OCI-LY3 (cell line): Measurements from ENCODE around the gene RTN4RL2.

Source experiments
- H2AFZ ChIP-seq: fragments of 200-600, 300-600 bp; shearing (Covaris generic); 2 replicates; pipeline ENCODE4 v1.6.0; 2014; ENCODE audit warnings: antibody characterized with exemption, low read depth, low read length
- H3K27ac ChIP-seq: fragments of 200-600, 300-600 bp; sonication (generic); 2 replicates; pipeline ENCODE4 v1.5.1; 2014; ENCODE audit warnings: mild to moderate bottlenecking, low read length, moderate library complexity, mixed read lengths
- H3K27me3 ChIP-seq: fragments of 200-600, 300-600 bp; sonication (generic); 2 replicates; pipeline ENCODE4 v1.6.1; 2014; ENCODE audit warnings: low read depth, low read length, mixed read lengths
- H3K36me3 ChIP-seq: fragments of 200-600, 300-600 bp; sonication (generic); replicated peaks from 2 replicates; pipeline ENCODE3; 2014; ENCODE audit warnings: low read depth, low read length, mixed read lengths
- H3K4me1 ChIP-seq: fragments of 300-600, 200-600 bp; sonication (generic); 2 replicates; pipeline ENCODE4 v1.6.1; 2014; ENCODE audit warnings: low read length, mixed read lengths
- H3K4me2 ChIP-seq: fragments of 200-600, 300-600 bp; sonication (generic); 2 replicates; pipeline ENCODE4 v1.6.1; 2014; ENCODE audit warnings: low read length, mixed read lengths
- H3K4me3 ChIP-seq: fragments of 300-600, 200-600 bp; sonication (generic); 2 replicates; pipeline ENCODE4 v1.5.1; 2014; ENCODE audit warnings: antibody characterized with exemption, mild to moderate bottlenecking, low read length, moderate library complexity
- H3K79me2 ChIP-seq: fragments of 300-600, 200-600 bp; shearing (Covaris generic); 2 replicates; pipeline ENCODE4 v1.6.1; 2014; ENCODE audit warnings: mild to moderate bottlenecking, low read length, mixed read lengths
- H3K9ac ChIP-seq: fragments of 300-600, 200-600 bp; shearing (Covaris generic); 2 replicates; pipeline ENCODE4 v1.6.0; 2014; ENCODE audit warnings: mild to moderate bottlenecking, low read length, moderate library complexity
- H3K9me3 ChIP-seq: fragments of 200-600, 300-600 bp; shearing (Covaris generic); 2 replicates; pipeline ENCODE4 v1.6.1; 2014; ENCODE audit warnings: low read length, mixed read lengths; ENCODE audit not compliant: insufficient read depth
- H4K20me1 ChIP-seq: fragments of 200-600, 300-600 bp; sonication (generic); 2 replicates; pipeline ENCODE4 v1.6.1; 2016; ENCODE audit warnings: low read length, mixed read lengths; ENCODE audit not compliant: insufficient read depth
- EZH2phosphoT487 ChIP-seq: fragments of 200-600 bp; shearing (Covaris generic); IDR thresholded peaks from 2 replicates; pipeline ENCODE4 v1.6.1; 2018; ENCODE audit warnings: antibody characterized with exemption, mixed run types, low read depth
- TF ChIP-seq, protein P1 (sequence below): fragments of 200-600, 300-600 bp; sonication (generic); IDR thresholded peaks from 2 replicates; pipeline ENCODE4 v1.5.1; 2014; ENCODE audit warnings: antibody characterized with exemption, low read length, low read depth

Gene RTN4RL2

DNA sequence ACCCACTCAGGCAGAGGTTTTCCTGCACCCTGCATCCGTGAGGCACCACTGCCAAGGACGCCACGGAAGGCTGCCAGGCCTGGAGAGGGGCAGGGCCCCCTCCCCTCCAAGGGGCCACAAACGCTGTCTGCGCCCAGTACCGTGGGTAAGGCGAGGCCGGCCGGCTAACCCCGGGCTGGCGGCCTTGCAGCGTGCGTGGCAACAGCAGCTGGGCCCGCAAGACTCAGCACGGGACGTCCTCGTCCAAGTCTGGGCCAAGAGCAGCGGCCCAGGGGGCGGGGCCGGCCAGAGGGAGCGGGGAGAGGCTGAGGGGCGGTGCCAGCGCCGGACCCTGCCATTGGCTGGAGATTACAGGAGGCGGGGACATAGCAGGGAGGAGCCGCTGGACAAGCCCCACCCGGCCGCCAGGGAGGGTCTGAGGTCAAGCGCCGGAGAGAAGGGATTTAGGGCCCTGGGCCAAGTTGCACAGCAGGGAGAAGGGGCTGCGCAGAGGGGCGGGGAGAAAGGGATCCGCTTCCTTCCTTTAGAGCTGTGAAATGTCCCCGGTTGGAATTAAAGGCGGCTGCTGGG, 39.2 kb downstream of the RTN4RL2 start:
- H2AFZ ChIP-seq: no peak overlapping the region

DNA sequence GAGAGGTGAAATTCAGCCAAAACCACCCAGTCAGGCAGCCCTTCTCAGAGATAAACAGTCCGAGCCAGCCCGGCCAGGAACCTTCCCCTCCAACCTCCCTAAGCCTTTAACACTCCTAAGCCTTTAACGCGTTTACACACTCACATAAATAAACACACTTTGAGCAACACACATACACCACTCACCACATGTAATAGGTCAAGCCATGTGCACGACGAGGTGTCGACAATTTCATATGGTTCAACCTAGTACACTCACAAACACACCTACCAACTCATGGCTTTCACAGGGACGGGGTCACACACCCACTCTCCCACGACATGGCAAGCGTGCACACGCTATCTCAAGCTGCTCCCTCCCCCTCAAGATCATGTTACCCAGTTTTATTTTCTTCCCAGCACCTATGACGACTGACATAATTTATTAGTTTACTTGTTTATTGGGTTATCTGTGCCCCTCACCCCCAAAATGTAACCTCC, 39.7 kb downstream of the RTN4RL2 start:
- H3K9ac ChIP-seq: no peak overlapping the region

More for the DNA sequence above, 39.2 kb downstream of the RTN4RL2 start:
- no peaks in the 10 kb centered on the region for H3K4me1 ChIP-seq
- H3K4me2 ChIP-seq: no peak overlapping the region
- no peak overlapping the region for H3K9ac ChIP-seq
- H3K9me3 ChIP-seq: no peaks in the 10 kb centered on the region
- peaks cover 60% of the 10 kb centered on the region for H3K36me3 ChIP-seq
- peaks cover 16% of the 10 kb centered on the region for H4K20me1 ChIP-seq
- TF ChIP-seq, protein P1, sequence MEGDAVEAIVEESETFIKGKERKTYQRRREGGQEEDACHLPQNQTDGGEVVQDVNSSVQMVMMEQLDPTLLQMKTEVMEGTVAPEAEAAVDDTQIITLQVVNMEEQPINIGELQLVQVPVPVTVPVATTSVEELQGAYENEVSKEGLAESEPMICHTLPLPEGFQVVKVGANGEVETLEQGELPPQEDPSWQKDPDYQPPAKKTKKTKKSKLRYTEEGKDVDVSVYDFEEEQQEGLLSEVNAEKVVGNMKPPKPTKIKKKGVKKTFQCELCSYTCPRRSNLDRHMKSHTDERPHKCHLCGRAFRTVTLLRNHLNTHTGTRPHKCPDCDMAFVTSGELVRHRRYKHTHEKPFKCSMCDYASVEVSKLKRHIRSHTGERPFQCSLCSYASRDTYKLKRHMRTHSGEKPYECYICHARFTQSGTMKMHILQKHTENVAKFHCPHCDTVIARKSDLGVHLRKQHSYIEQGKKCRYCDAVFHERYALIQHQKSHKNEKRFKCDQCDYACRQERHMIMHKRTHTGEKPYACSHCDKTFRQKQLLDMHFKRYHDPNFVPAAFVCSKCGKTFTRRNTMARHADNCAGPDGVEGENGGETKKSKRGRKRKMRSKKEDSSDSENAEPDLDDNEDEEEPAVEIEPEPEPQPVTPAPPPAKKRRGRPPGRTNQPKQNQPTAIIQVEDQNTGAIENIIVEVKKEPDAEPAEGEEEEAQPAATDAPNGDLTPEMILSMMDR: no peak
- no peak for TF ChIP-seq EZH2phosphoT487
- H3K79me2 ChIP-seq: peaks cover 31% of the 10 kb centered on the region
- H3K27me3 ChIP-seq: no peaks in the 10 kb centered on the region
- H3K4me3 ChIP-seq: no peak overlapping the region
- no peak overlapping the region for H3K27ac ChIP-seq

DNA sequence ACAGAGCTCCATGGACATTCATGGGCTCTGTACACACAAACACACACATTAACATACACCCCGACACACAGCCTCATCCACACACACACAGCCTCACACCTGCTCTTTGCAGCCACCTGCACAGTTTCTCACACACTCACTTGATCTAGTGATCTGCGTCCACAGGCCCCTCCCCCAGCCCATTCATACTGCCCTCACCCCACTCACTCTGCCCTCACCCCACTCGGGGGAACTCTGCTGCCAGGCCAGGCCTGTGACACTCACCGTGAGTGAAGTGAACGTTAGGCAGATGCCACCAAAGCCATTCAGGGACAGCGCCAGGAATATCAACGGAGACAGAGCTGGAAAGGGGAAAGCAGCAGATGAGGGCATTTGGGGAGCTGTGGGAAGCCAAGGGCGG, 40.2 kb downstream of the RTN4RL2 start:
- no peaks in the 10 kb centered on the region for H3K27me3 ChIP-seq
- peaks cover 41% of the 10 kb centered on the region for H3K79me2 ChIP-seq
- TF ChIP-seq, protein P1: no peak
- TF ChIP-seq EZH2phosphoT487: no peak
- H3K4me3 ChIP-seq: no peak overlapping the region
- peaks cover 66% of the 10 kb centered on the region for H3K36me3 ChIP-seq
- peaks cover 23% of the 10 kb centered on the region for H4K20me1 ChIP-seq
- H3K27ac ChIP-seq: no peak overlapping the region
- no peak overlapping the region for H2AFZ ChIP-seq
- H3K4me1 ChIP-seq: no peaks in the 10 kb centered on the region
- H3K9me3 ChIP-seq: no peaks in the 10 kb centered on the region
- no peak overlapping the region for H3K4me2 ChIP-seq
- H3K9ac ChIP-seq: no peak overlapping the region

More for the DNA sequence above, 39.7 kb downstream of the RTN4RL2 start:
- Histone ChIP-seq H3K27me3 (no peaks in the 10 kb centered on the region), H3K4me2 (no peak overlapping the region), H3K4me3 (no peak overlapping the region), H4K20me1 (peaks cover 22% of the 10 kb centered on the region), H3K79me2 (peaks cover 36% of the 10 kb centered on the region), H3K4me1 (no peaks in the 10 kb centered on the region), H3K9me3 (no peaks in the 10 kb centered on the region), H2AFZ (no peak overlapping the region), H3K36me3 (peaks cover 65% of the 10 kb centered on the region), H3K27ac (no peak overlapping the region)
- TF ChIP-seq EZH2phosphoT487: no peak
- TF ChIP-seq, protein P1: no peak

DNA sequence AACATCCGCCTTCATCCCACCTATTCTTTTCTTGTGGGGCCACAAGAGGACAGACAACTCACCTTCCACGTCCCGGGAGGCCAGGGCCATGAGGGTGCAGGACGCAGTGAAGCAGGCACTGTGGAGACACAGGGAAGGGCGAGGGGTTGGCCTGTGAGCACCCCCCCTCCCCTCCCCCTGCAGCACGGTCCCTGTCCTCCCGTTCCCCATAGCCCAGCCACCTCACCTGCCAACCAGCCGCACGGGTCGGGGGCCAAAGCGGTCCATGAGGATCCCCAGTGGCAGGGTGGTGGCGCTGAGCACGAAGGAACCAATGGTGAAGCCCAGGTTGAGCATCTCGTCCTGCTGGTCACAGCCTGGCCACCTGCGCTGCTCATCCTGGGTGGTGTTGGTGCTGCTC, 40.6 kb downstream of the RTN4RL2 start:
- H3K36me3 ChIP-seq: peaks cover 65% of the 10 kb centered on the region
- no peak overlapping the region for H2AFZ ChIP-seq
- no peak overlapping the region for H3K27ac ChIP-seq
- no peaks in the 10 kb centered on the region for H3K9me3 ChIP-seq
- no peak overlapping the region for H3K9ac ChIP-seq
- peaks cover 23% of the 10 kb centered on the region for H4K20me1 ChIP-seq
- peaks cover 45% of the 10 kb centered on the region for H3K79me2 ChIP-seq
- H3K27me3 ChIP-seq: no peaks in the 10 kb centered on the region
- no peak overlapping the region for H3K4me2 ChIP-seq
- no peak for TF ChIP-seq EZH2phosphoT487
- TF ChIP-seq, protein P1: no peak
- no peak overlapping the region for H3K4me3 ChIP-seq
- no peaks in the 10 kb centered on the region for H3K4me1 ChIP-seq
